Liver (tissue), 9 donors: ENCODE data around the gene ALPI. TPM values are rescaled to one million over a fixed set of nuclear protein-coding genes. Genes with fewer than 3 reads are reported as not detected.

Experiments used
- DNase-seq: peaks from one replicate; pipeline ENCODE4 v3.0.0-alpha.2; 2017; ENCODE audit warnings: low spot score
- H3K27ac ChIP-seq, 2 donors: one replicate each; pipeline ENCODE4 v1.7.0; 2013; ENCODE audit warnings: inconsistent platforms in 2 of 2, low read length in 2 of 2, control low read depth in 1 of 2, low read depth in 1 of 2, mild to moderate bottlenecking in 1 of 2
- H3K27me3 ChIP-seq, 4 donors: one replicate each; pipeline versions ENCODE4 v1.6.1 to v1.7.0; 2013; ENCODE audit warnings: low read length in 3 of 4, inconsistent platforms in 1 of 4, mild to moderate bottlenecking in 1 of 4, moderate library complexity in 1 of 4; ENCODE audit not compliant: control insufficient read depth in 4 of 4, insufficient read depth in 4 of 4
- H3K36me3 ChIP-seq, 4 donors: one replicate each; pipeline versions ENCODE4 v1.6.1 to v1.7.0; 2013; ENCODE audit warnings: low read length in 3 of 4, mild to moderate bottlenecking in 3 of 4, low read depth in 1 of 4, moderate library complexity in 1 of 4; ENCODE audit not compliant: control insufficient read depth in 4 of 4, insufficient read depth in 3 of 4
- H3K4me1 ChIP-seq, 4 donors: one replicate each; pipeline versions ENCODE4 v1.6.1 to v1.7.0; 2013; ENCODE audit warnings: low read length in 3 of 4, mild to moderate bottlenecking in 3 of 4, moderate library complexity in 1 of 4; ENCODE audit not compliant: control insufficient read depth in 4 of 4, insufficient read depth in 4 of 4
- H3K4me3 ChIP-seq, 3 donors: one replicate each; pipeline versions ENCODE4 v1.6.1 to v1.7.0; 2013; ENCODE audit warnings: low read length in 3 of 3, control low read depth in 1 of 3, low read depth in 1 of 3, mild to moderate bottlenecking in 1 of 3
- H3K9ac ChIP-seq, 2 donors: one replicate each; pipeline ENCODE4 v1.7.0; 2013; ENCODE audit warnings: low read length in 2 of 2, mild to moderate bottlenecking in 2 of 2, moderate library complexity in 2 of 2, control low read depth in 1 of 2, low read depth in 1 of 2
- H3K9me3 ChIP-seq, 4 donors: one replicate each; pipeline versions ENCODE4 v1.6.1 to v1.7.0; 2013; ENCODE audit warnings: low read length in 3 of 4; ENCODE audit not compliant: control insufficient read depth in 4 of 4
- EGR1 ChIP-seq, 2 donors: IDR thresholded peaks; 2 replicates each; pipeline ENCODE4 v1.6.1; 2016 to 2018; ENCODE audit warnings: antibody characterized with exemption in 2 of 2, low read depth in 2 of 2
- FOXA1 ChIP-seq: IDR thresholded peaks from 2 replicates; pipeline ENCODE4 v1.6.1; 2016; ENCODE audit warnings: antibody characterized with exemption
- FOXA2 ChIP-seq: IDR thresholded peaks from 2 replicates; pipeline ENCODE4 v1.6.1; 2016; ENCODE audit warnings: antibody characterized with exemption
- GABPA ChIP-seq, 2 donors: IDR thresholded peaks in 1 of 2; conservative IDR thresholded peaks in 1 of 2; 2 replicates each; pipeline ENCODE4 v1.6.1; 2016; ENCODE audit warnings: antibody characterized with exemption in 2 of 2, mild to moderate bottlenecking in 1 of 2, moderate library complexity in 1 of 2
- HNF4A ChIP-seq, 2 donors: conservative IDR thresholded peaks; 2 replicates each; pipeline ENCODE4 v1.6.1; 2016; ENCODE audit warnings: antibody characterized with exemption in 2 of 2, mild to moderate bottlenecking in 2 of 2
- HNF4G ChIP-seq: IDR thresholded peaks from 2 replicates; pipeline ENCODE4 v1.6.1; 2016; ENCODE audit warnings: antibody characterized with exemption
- JUND ChIP-seq, 2 donors: IDR thresholded peaks; 2 replicates each; pipeline ENCODE4 v1.6.1; 2016; ENCODE audit warnings: antibody characterized with exemption in 2 of 2
- MAX ChIP-seq: IDR thresholded peaks from 2 replicates; pipeline ENCODE4 v1.6.1; 2016; ENCODE audit warnings: antibody characterized with exemption
- NR2F2 ChIP-seq: IDR thresholded peaks from 2 replicates; pipeline ENCODE4 v1.6.1; 2016; ENCODE audit warnings: antibody characterized with exemption
- RAD21 ChIP-seq, 2 donors: IDR thresholded peaks; 2 replicates each; pipeline ENCODE4 v1.6.1; 2016; ENCODE audit warnings: antibody characterized with exemption in 2 of 2, mild to moderate bottlenecking in 2 of 2
- REST ChIP-seq: IDR thresholded peaks from 2 replicates; pipeline ENCODE4 v1.6.1; 2016; ENCODE audit warnings: antibody characterized with exemption, mild to moderate bottlenecking
- RXRA ChIP-seq, 2 donors: IDR thresholded peaks; 2 replicates each; pipeline ENCODE4 v1.6.1; 2017 to 2018; ENCODE audit warnings: antibody characterized with exemption in 2 of 2, mild to moderate bottlenecking in 1 of 2
- SP1 ChIP-seq: IDR thresholded peaks from 2 replicates; pipeline ENCODE4 v1.6.1; 2018; ENCODE audit warnings: antibody characterized with exemption, mild to moderate bottlenecking
- TAF1 ChIP-seq: conservative IDR thresholded peaks from 2 replicates; pipeline ENCODE4 v1.6.1; 2016; ENCODE audit warnings: antibody characterized with exemption, mild to moderate bottlenecking
- YY1 ChIP-seq: IDR thresholded peaks from 2 replicates; pipeline ENCODE4 v1.6.1; 2016; ENCODE audit warnings: antibody characterized with exemption, mild to moderate bottlenecking
- WGBS: extraction: QIAGEN DNeasy Blood & Tissue Kit; methylation state at CpG from one replicate; pipeline ENCODE4 v1.1.7; 2013; 5-methylcytosine and 5-hydroxymethylcytosine counted together
- polyA plus RNA-seq, 2 donors: library from polyadenylated mRNA; stranded (reverse) in 1 of 2; unstranded in 1 of 2; fragments of 200-250 nt in 1 of 2; fragments of >200 nt in 1 of 2; fragmentation: Nextera tagmentation in 1 of 2; extraction: Ambion mirVana in 1 of 2; gene quantifications; one replicate each; pipeline versions ENCODE4 v1.2.1 to v1.2.3, GENCODE V29; 2013 to 2015
- total RNA-seq, 2 donors: library from RNA; depleted of rRNA; stranded (reverse); fragments of >200 nt; gene quantifications; one replicate each; pipeline ENCODE4 v1.2.3, GENCODE V29; 2014
- TF ChIP-seq, protein P1 (sequence below): IDR thresholded peaks from 2 replicates; pipeline ENCODE4 v1.6.1; 2016; ENCODE audit warnings: antibody characterized with exemption
- TF ChIP-seq, protein P2 (sequence below): fragments of 150-350 bp; IDR thresholded peaks from 2 replicates; pipeline ENCODE4 v1.5.1; 2017; ENCODE audit warnings: improper control_type of control experiment, low read depth, low read length; ENCODE audit not compliant: missing input control
- TF ChIP-seq, protein P3 (sequence below): IDR thresholded peaks from 2 replicates; pipeline ENCODE4 v1.6.1; 2016; ENCODE audit warnings: antibody characterized with exemption
- donor health status: healthy.
- donor health status: healthy.
- donor health status: healthy.
- donor health status: healthy.
- donor health status: healthy.

ALPI gene
- total and polyA plus RNA-seq, 4 donors, result 0.02 TPM; not detected in 3

DNA sequence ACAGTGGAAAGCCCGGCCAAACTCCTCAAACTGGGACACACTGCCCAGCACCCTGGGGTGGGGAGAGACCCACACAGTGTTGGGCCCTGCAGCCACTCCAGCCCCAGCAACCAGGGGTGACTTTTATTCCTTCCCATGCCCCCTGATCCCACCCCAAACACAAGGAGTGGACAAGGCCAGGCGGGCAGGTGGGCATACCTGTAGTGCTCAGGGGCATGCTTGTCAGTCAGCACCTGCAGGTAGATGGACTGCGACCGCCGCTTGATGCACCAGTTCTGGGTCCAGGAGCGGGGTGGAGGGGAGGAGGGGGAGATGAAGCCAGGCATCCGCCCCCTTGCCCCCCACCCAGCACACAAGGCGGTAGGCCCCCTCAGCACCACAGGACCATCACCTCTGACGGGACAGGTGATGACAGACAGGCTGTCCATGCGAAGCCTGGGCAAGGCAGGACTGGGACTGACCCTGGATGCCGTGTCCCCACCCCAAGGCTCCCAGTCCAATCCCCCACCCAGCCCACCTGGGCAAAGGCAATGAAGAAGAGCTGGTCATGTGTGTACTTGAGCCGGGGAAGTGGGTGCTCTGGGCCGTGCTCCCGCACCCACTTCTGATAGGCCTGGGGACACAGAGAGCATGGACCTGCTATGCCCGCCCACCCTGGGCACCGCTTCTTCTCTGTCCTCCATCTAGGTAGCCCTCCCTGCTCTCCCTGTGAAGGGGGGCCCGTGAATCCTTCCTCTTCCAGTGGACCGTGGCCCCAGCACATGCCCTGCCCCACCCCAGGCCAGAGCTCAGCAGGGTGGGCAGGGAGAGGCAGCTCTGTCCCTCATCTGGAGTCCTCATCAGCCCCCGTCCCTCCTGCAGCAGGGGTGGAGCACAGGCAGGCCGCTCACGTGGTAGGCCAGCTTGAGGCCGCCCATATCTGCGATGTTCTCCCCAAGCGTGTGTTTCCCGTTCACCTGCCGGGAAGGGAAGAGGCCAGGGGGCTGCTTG is 24.5 kb downstream of the ALPI start:
- WGBS, result 83% methylated on average over 26 of the region's 26 CpGs
- Histone ChIP-seq H3K36me3 (no peaks in the 10 kb centered on the region), H3K4me3 (no peak overlapping the region), H3K9ac (no peak overlapping the region), H3K27me3 (peaks cover 0 to 6% (median 2%) of the 10 kb centered on the region in 4 donors), H3K9me3 (no peaks in the 10 kb centered on the region), H3K4me1 (peaks cover 0 to 4% (median under 1%) of the 10 kb centered on the region in 4 donors), H3K27ac (no peak overlapping the region)
- no peak for DNase-seq
- TF ChIP-seq SP1 (no peak), RXRA (IDR thresholded peaks at IDR 0.05) (no peak), TAF1 (no peak), JUND (IDR thresholded peaks at IDR 0.05) (no peak), HNF4G (no peak), EGR1 (IDR thresholded peaks at IDR 0.05; ENCODE audit: low read depth in 2 of 2) (no peak), FOXA1 (no peak), FOXA2 (no peak), MAX (no peak), YY1 (no peak), GABPA (IDR thresholded peaks at IDR 0.05 in 1 of 2, conservative IDR thresholded peaks at IDR 0.05 in 1 of 2) (no peak), NR2F2 (no peak), RAD21 (IDR thresholded peaks at IDR 0.05) (no peak), HNF4A (conservative IDR thresholded peaks at IDR 0.05) (no peak), REST (no peak)
- TF ChIP-seq, protein P1, sequence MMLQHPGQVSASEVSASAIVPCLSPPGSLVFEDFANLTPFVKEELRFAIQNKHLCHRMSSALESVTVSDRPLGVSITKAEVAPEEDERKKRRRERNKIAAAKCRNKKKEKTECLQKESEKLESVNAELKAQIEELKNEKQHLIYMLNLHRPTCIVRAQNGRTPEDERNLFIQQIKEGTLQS, result no peak
- TF ChIP-seq, protein P2, sequence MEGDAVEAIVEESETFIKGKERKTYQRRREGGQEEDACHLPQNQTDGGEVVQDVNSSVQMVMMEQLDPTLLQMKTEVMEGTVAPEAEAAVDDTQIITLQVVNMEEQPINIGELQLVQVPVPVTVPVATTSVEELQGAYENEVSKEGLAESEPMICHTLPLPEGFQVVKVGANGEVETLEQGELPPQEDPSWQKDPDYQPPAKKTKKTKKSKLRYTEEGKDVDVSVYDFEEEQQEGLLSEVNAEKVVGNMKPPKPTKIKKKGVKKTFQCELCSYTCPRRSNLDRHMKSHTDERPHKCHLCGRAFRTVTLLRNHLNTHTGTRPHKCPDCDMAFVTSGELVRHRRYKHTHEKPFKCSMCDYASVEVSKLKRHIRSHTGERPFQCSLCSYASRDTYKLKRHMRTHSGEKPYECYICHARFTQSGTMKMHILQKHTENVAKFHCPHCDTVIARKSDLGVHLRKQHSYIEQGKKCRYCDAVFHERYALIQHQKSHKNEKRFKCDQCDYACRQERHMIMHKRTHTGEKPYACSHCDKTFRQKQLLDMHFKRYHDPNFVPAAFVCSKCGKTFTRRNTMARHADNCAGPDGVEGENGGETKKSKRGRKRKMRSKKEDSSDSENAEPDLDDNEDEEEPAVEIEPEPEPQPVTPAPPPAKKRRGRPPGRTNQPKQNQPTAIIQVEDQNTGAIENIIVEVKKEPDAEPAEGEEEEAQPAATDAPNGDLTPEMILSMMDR, result no peak
- TF ChIP-seq, protein P3, sequence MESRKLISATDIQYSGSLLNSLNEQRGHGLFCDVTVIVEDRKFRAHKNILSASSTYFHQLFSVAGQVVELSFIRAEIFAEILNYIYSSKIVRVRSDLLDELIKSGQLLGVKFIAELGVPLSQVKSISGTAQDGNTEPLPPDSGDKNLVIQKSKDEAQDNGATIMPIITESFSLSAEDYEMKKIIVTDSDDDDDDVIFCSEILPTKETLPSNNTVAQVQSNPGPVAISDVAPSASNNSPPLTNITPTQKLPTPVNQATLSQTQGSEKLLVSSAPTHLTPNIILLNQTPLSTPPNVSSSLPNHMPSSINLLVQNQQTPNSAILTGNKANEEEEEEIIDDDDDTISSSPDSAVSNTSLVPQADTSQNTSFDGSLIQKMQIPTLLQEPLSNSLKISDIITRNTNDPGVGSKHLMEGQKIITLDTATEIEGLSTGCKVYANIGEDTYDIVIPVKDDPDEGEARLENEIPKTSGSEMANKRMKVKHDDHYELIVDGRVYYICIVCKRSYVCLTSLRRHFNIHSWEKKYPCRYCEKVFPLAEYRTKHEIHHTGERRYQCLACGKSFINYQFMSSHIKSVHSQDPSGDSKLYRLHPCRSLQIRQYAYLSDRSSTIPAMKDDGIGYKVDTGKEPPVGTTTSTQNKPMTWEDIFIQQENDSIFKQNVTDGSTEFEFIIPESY, result no peak
